H9 (cell line): ENCODE measurements around the gene TRIO. TPM values are rescaled to one million over a fixed set of nuclear protein-coding genes. Genes with fewer than 3 reads are reported as not detected.

ENCODE experiments used
- DNase-seq: peaks from one replicate; pipeline ENCODE4 v3.0.0-alpha.2; 2017
- H2AFZ ChIP-seq: one replicate; pipeline ENCODE4 v1.6.1; 2013; ENCODE audit warnings: mild to moderate bottlenecking, low read length, control low read depth, moderate library complexity
- H2AK5ac ChIP-seq: 2 replicates; pipeline ENCODE4 v1.6.1; 2013; ENCODE audit warnings: low read length, control low read depth, mixed read lengths; ENCODE audit not compliant: insufficient read length
- H2BK120ac ChIP-seq: one replicate; pipeline ENCODE4 v1.6.1; 2013; ENCODE audit warnings: low read depth, mild to moderate bottlenecking, low read length, control low read depth, inconsistent platforms; ENCODE audit not compliant: poor library complexity, severe bottlenecking
- H2BK12ac ChIP-seq: 2 replicates; pipeline ENCODE4 v1.6.1; 2013; ENCODE audit warnings: low read length, control low read depth, mixed read lengths, low read depth; ENCODE audit not compliant: insufficient read length
- H2BK15ac ChIP-seq: 2 replicates; pipeline ENCODE4 v1.6.1; 2013; ENCODE audit warnings: low read depth, low read length, control low read depth
- H2BK20ac ChIP-seq: one replicate; pipeline ENCODE4 v1.6.1; 2013; ENCODE audit warnings: low read depth, mild to moderate bottlenecking, low read length, control low read depth, inconsistent platforms; ENCODE audit not compliant: poor library complexity, severe bottlenecking
- H2BK5ac ChIP-seq: 2 replicates; pipeline ENCODE4 v1.6.1; 2013; ENCODE audit warnings: low read length, control low read depth, mixed read lengths; ENCODE audit not compliant: insufficient read length
- H3K14ac ChIP-seq: 2 replicates; pipeline ENCODE4 v1.6.1; 2013; ENCODE audit warnings: low read length, control low read depth; ENCODE audit not compliant: insufficient read depth
- H3K18ac ChIP-seq: 2 replicates; pipeline ENCODE4 v1.6.1; 2013; ENCODE audit warnings: low read depth, mild to moderate bottlenecking, mixed read lengths, low read length, control low read depth; ENCODE audit not compliant: insufficient read length
- H3K23ac ChIP-seq: 2 replicates; pipeline ENCODE4 v1.6.1; 2013; ENCODE audit warnings: low read length, control low read depth, mixed read lengths, low read depth; ENCODE audit not compliant: insufficient read length
- H3K23me2 ChIP-seq: 2 replicates; pipeline ENCODE4 v1.6.1; 2013; ENCODE audit warnings: low read depth, mild to moderate bottlenecking, mixed read lengths, low read length, control low read depth; ENCODE audit not compliant: insufficient read length, poor library complexity, severe bottlenecking
- H3K27ac ChIP-seq: 2 replicates; pipeline ENCODE4 v1.5.1; 2013; ENCODE audit warnings: low read length, control low read depth, mixed read lengths, low read depth; ENCODE audit not compliant: insufficient read length
- H3K27me3 ChIP-seq: 2 replicates; pipeline ENCODE4 v1.6.1; 2013; ENCODE audit warnings: low read length, control low read depth, inconsistent platforms; ENCODE audit not compliant: insufficient read depth
- H3K4ac ChIP-seq: 2 replicates; pipeline ENCODE4 v1.6.1; 2013; ENCODE audit warnings: low read depth, mild to moderate bottlenecking, control low read depth, inconsistent platforms, low read length, moderate library complexity
- H3K4me1 ChIP-seq: 2 replicates; pipeline ENCODE4 v1.6.1; 2013; ENCODE audit warnings: low read length, control low read depth, inconsistent platforms; ENCODE audit not compliant: insufficient read depth
- H3K4me2 ChIP-seq: 2 replicates; pipeline ENCODE4 v1.6.1; 2013; ENCODE audit warnings: low read length, control low read depth, mixed read lengths; ENCODE audit not compliant: insufficient read length, insufficient read depth
- H3K56ac ChIP-seq: 2 replicates; pipeline ENCODE4 v1.6.1; 2013; ENCODE audit warnings: low read depth, mild to moderate bottlenecking, mixed read lengths, low read length, control low read depth; ENCODE audit not compliant: insufficient read length
- H3K79me1 ChIP-seq: 2 replicates; pipeline ENCODE4 v1.6.1; 2013; ENCODE audit warnings: low read depth, mild to moderate bottlenecking, moderate library complexity, low read length, control low read depth, inconsistent platforms; ENCODE audit not compliant: insufficient read depth, poor library complexity, severe bottlenecking
- H3K79me2 ChIP-seq: 2 replicates; pipeline ENCODE4 v1.6.1; 2013; ENCODE audit warnings: low read length, control low read depth, inconsistent platforms; ENCODE audit not compliant: insufficient read depth
- H3K9ac ChIP-seq: 2 replicates; pipeline ENCODE4 v1.6.1; 2013; ENCODE audit warnings: low read length, control low read depth, mixed read lengths; ENCODE audit not compliant: insufficient read length; ENCODE audit errors: extremely low read depth
- H3K9me3 ChIP-seq: one replicate; pipeline ENCODE4 v1.6.1; 2013; ENCODE audit warnings: low read depth, low read length, inconsistent platforms; ENCODE audit not compliant: control insufficient read depth
- H3T11ph ChIP-seq: one replicate; pipeline ENCODE4 v1.6.1; 2013; ENCODE audit warnings: mild to moderate bottlenecking, low read length, control low read depth, inconsistent platforms
- H4K20me1 ChIP-seq: one replicate; pipeline ENCODE4 v1.6.1; 2013; ENCODE audit not compliant: control insufficient read depth, insufficient read length, insufficient read depth
- H4K5ac ChIP-seq: 2 replicates; pipeline ENCODE4 v1.6.1; 2013; ENCODE audit warnings: low read depth, mild to moderate bottlenecking, mixed read lengths, low read length, control low read depth; ENCODE audit not compliant: insufficient read length
- H4K8ac ChIP-seq: replicated peaks from 2 replicates; pipeline ENCODE4 v1.6.1; 2013; ENCODE audit warnings: low read length, control low read depth, mixed read lengths, low read depth; ENCODE audit not compliant: insufficient read length
- H4K91ac ChIP-seq: 2 replicates; pipeline ENCODE4 v1.6.1; 2013; ENCODE audit warnings: low read depth, mild to moderate bottlenecking, moderate library complexity, mixed read lengths, low read length, control low read depth; ENCODE audit not compliant: insufficient read length
- H3K27ac Mint-ChIP-seq, 3 experiments: 2 replicates in 2 of 3; 3 replicates in 1 of 3; pipeline ENCODE4 v1.8.0; 2020 to 2021; ENCODE audit warnings: mixed read lengths in 3 of 3, mild to moderate bottlenecking in 1 of 3, moderate library complexity in 1 of 3
- H3K27me3 Mint-ChIP-seq: 2 replicates; pipeline ENCODE4 v1.8.0; 2021; ENCODE audit warnings: low read depth, mild to moderate bottlenecking, moderate library complexity, mixed read lengths
- H3K36me3 Mint-ChIP-seq, 3 experiments: 2 replicates in 2 of 3; 3 replicates in 1 of 3; pipeline ENCODE4 v1.8.0; 2020 to 2021; ENCODE audit warnings: low read depth in 3 of 3, mixed read lengths in 3 of 3; ENCODE audit not compliant: insufficient read depth in 1 of 3
- H3K4me1 Mint-ChIP-seq, 2 experiments: 2 replicates each; pipeline ENCODE4 v1.8.0; 2020; ENCODE audit warnings: mixed read lengths in 2 of 2
- H3K4me3 Mint-ChIP-seq, 2 experiments: 2 replicates in 1 of 2; 3 replicates in 1 of 2; pipeline ENCODE4 v1.8.0; 2020 to 2021; ENCODE audit warnings: mild to moderate bottlenecking in 2 of 2, mixed read lengths in 2 of 2, moderate library complexity in 1 of 2
- H3K9me3 Mint-ChIP-seq, 2 experiments: 2 replicates in 1 of 2; 3 replicates in 1 of 2; pipeline ENCODE4 v1.8.0; 2020; ENCODE audit warnings: mild to moderate bottlenecking in 2 of 2, mixed read lengths in 2 of 2, moderate library complexity in 1 of 2
- WGBS: extraction: QIAGEN DNeasy Blood & Tissue Kit; methylation state at CpG from one replicate; pipeline ENCODE4 v1.1.7; 2013; ENCODE audit warnings: missing lambda C conversion rate, low lambda C conversion rate, mixed read lengths; ENCODE audit not compliant: insufficient read length; ENCODE audit errors: extremely low coverage; 5-methylcytosine and 5-hydroxymethylcytosine counted together
- total RNA-seq: library from RNA; stranded (reverse); gene quantifications from 2 replicates; pipeline ENCODE4 v1.2.1, GENCODE V29; 2021
- TF ChIP-seq, protein P1 (sequence below): fragments of 200-600 bp; sonication (generic); conservative IDR thresholded peaks from 3 replicates; pipeline ENCODE4 v1.8.0; 2021; ENCODE audit warnings: antibody characterized with exemption, mild to moderate bottlenecking

The TRIO gene
- total RNA-seq, 1 experiment from 2014 or later = 87.8 TPM

DNA sequence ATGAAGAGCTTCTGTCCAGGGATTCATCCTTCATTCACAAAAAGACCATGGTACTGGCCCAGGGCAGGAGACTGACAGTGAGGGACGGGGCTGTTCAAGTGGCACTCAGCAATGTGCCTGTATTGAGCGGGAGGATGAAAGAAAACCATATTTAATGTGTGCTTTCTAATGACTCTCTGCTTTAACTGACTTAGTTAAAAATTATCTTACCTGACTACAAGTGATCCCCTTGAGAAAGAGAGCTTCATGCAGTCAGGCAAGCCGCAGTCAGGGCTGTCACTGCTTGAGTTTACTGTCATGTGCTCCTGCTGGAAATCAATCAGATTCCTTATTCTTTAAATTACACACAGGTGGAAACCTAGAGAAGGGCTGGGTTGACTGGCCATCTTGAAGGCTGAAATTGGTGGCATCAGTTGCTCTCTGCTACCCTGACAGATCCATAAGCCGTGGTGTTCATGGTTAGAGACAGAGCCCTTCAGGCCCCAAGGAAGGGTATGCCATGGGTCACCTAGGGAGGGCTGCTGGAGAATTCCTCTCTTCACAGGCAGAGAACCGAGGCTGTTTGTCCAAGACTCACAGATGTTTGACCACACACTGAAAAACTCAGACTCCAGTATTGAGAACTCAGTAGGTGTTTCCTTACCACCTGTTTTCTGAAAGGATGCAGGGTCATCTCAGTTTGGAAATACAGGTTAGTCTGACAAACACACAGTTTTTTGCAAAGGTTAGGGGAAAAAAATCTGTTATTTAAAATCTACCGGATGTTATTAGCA, 70.9 kb downstream of the TRIO start:
- Histone ChIP-seq H2BK15ac (no peak overlapping the region), H3K23ac (no peak overlapping the region), H3T11ph (no peak overlapping the region), H2BK20ac (no peak overlapping the region), H3K9me3 (no peaks in the 10 kb centered on the region), H4K8ac (no peak overlapping the region), H3K56ac (no peak overlapping the region), H3K27me3 (no peaks in the 10 kb centered on the region), H3K4ac (no peak overlapping the region), H3K18ac (no peak overlapping the region), H3K27ac (no peak overlapping the region), H2AFZ (no peak overlapping the region), H3K4me2 (no peak overlapping the region), H2BK5ac (no peak overlapping the region), H2BK120ac (no peak overlapping the region), H4K91ac (no peak overlapping the region), H3K79me2 (peaks cover 30% of the 10 kb centered on the region; the same call in 1 of the 2 replicates), H3K9ac (no peak overlapping the region), H4K5ac (no peak overlapping the region), H3K4me1 (peaks cover 13% of the 10 kb centered on the region; the same call in 1 of the 2 replicates), H4K20me1 (no peaks in the 10 kb centered on the region), H2BK12ac (no peak overlapping the region), H3K23me2 (no peaks in the 10 kb centered on the region), H3K14ac (no peak overlapping the region), H3K79me1 (peaks cover 12% of the 10 kb centered on the region), H2AK5ac (no peak overlapping the region)
- no peaks in the 10 kb centered on the region for H3K27me3 Mint-ChIP-seq
- H3K9me3 Mint-ChIP-seq = no peaks in the 10 kb centered on the region
- no peak for DNase-seq
- H3K27ac Mint-ChIP-seq = peak overlapping the region in 1 of 3 experiments; percentile 14; a peak in 1 of 7 replicates
- TF ChIP-seq, protein P1, sequence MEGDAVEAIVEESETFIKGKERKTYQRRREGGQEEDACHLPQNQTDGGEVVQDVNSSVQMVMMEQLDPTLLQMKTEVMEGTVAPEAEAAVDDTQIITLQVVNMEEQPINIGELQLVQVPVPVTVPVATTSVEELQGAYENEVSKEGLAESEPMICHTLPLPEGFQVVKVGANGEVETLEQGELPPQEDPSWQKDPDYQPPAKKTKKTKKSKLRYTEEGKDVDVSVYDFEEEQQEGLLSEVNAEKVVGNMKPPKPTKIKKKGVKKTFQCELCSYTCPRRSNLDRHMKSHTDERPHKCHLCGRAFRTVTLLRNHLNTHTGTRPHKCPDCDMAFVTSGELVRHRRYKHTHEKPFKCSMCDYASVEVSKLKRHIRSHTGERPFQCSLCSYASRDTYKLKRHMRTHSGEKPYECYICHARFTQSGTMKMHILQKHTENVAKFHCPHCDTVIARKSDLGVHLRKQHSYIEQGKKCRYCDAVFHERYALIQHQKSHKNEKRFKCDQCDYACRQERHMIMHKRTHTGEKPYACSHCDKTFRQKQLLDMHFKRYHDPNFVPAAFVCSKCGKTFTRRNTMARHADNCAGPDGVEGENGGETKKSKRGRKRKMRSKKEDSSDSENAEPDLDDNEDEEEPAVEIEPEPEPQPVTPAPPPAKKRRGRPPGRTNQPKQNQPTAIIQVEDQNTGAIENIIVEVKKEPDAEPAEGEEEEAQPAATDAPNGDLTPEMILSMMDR = no peak
- no peaks in the 10 kb centered on the region for H3K36me3 Mint-ChIP-seq
- WGBS = no CpG with 5 or more reads among the region's 6 CpGs
- no peak overlapping the region for H3K4me3 Mint-ChIP-seq
- H3K4me1 Mint-ChIP-seq = peaks cover 62 to 64% of the 10 kb centered on the region in 2 experiments
